K562 (cell line): ENCODE data around the gene TOM1. TPM values are rescaled to one million over a fixed set of nuclear protein-coding genes. Genes with fewer than 3 reads are reported as not detected.

Experiments
- ATAC-seq: fragments of 200-7000 bp; cut with Tn5 transposase; 3 replicates; pipeline ENCODE4 v1.9.1; 2020; ENCODE audit warnings: moderate library complexity
- BruUV-seq: library from RNA; stranded (reverse); fragments of 400-500 nt; replicated peaks from 2 replicates; lab custom pipeline; 2021; lab: Mats Ljungman, UMichigan
- CTCF ChIA-PET: fragments of 300-600 bp; formaldehyde crosslinking; extraction: SDS; loops from one replicate; lab custom pipeline; 2021; ENCODE audit warnings: low intra/inter-chr PET ratio; lab: Yijun Ruan, JAX
- POLR2A ChIA-PET: fragments of 300-600, 350-650 bp; sonication (Branson Sonifier 250); formaldehyde crosslinking; extraction: SDS; loops from one replicate; lab custom pipeline; 2021; ENCODE audit warnings: antibody characterized with exemption, inconsistent platforms; lab: Yijun Ruan, JAX
- DNase-seq, 4 experiments: peaks; one replicate each; pipeline versions ENCODE4 v3.0.0 to v3.0.0-alpha.2; 2011 to 2018; ENCODE audit warnings: low spot score in 3 of 4, mixed read lengths in 3 of 4; ENCODE audit errors: extremely low read depth in 1 of 4
- FAIRE-seq: peaks from 2 replicates; lab custom pipeline; 2011; peaks lifted over from hg19 to GRCh38; lab: Jason Lieb, UNC
- H2AFZ ChIP-seq: 2 replicates; pipeline ENCODE4 v1.6.0; 2011; ENCODE audit warnings: low read depth, low read length, control low read depth, inconsistent platforms
- H3K27ac ChIP-seq: fragments of 200-600 bp; 3 replicates; pipeline ENCODE4 v1.8.0; 2011; ENCODE audit warnings: low read depth, mild to moderate bottlenecking, control low read depth, inconsistent platforms, low read length, moderate library complexity, mixed read lengths; ENCODE audit errors: extremely low read depth
- H3K27me3 ChIP-seq, 2 experiments: fragments of 300-600 bp in 1 of 2; 2 replicates in 1 of 2; 3 replicates in 1 of 2; pipeline versions ENCODE4 v1.6.0 to v1.8.0; 2011; ENCODE audit warnings: inconsistent platforms in 2 of 2, low read length in 2 of 2, mild to moderate bottlenecking in 1 of 2, mixed read lengths in 1 of 2, moderate library complexity in 1 of 2; ENCODE audit not compliant: control insufficient read depth in 2 of 2, insufficient read depth in 2 of 2
- H3K36me3 ChIP-seq: fragments of 300-600 bp; 3 replicates; pipeline ENCODE4 v1.8.0; 2011; ENCODE audit warnings: mild to moderate bottlenecking, low read length, inconsistent platforms; ENCODE audit not compliant: control insufficient read depth, insufficient read depth
- H3K4me1 ChIP-seq, 2 experiments: fragments of 200-600 bp in 1 of 2; replicated peaks in 1 of 2; 2 replicates in 1 of 2; 3 replicates in 1 of 2; pipeline versions ENCODE4 v1.5.1 to v1.8.0; 2011; ENCODE audit warnings: inconsistent platforms in 2 of 2, low read length in 2 of 2, mild to moderate bottlenecking in 1 of 2, mixed read lengths in 1 of 2, moderate library complexity in 1 of 2; ENCODE audit not compliant: control insufficient read depth in 2 of 2, insufficient read depth in 2 of 2
- H3K4me2 ChIP-seq: 2 replicates; pipeline ENCODE4 v1.6.1; 2011; ENCODE audit warnings: low read length, control low read depth, inconsistent platforms, mixed read lengths; ENCODE audit not compliant: insufficient read depth
- H3K4me3 ChIP-seq: fragments of 200-600 bp; sonication (generic), shearing (Covaris generic); 2 replicates; pipeline ENCODE4 v1.5.1; 2016; ENCODE audit warnings: control low read depth, inconsistent platforms
- H3K79me2 ChIP-seq: fragments of 200-600 bp; 3 replicates; pipeline ENCODE4 v1.8.0; 2011; ENCODE audit warnings: low read length, inconsistent platforms; ENCODE audit not compliant: control insufficient read depth, insufficient read depth
- H3K9ac ChIP-seq, 2 experiments: 2 replicates each; pipeline versions ENCODE4 v1.6.0 to v1.6.1; 2011; ENCODE audit warnings: low read depth in 2 of 2, low read length in 2 of 2, control low read depth in 1 of 2, inconsistent platforms in 1 of 2, mild to moderate bottlenecking in 1 of 2, mixed read lengths in 1 of 2; ENCODE audit not compliant: insufficient read depth in 1 of 2
- H3K9me1 ChIP-seq: one replicate; pipeline ENCODE4 v1.6.0; 2011; ENCODE audit warnings: inconsistent platforms, mild to moderate bottlenecking, low read length, moderate library complexity; ENCODE audit not compliant: control insufficient read depth, insufficient read depth
- H3K9me3 ChIP-seq: replicated peaks from 2 replicates; pipeline ENCODE4 v1.5.1; 2011; ENCODE audit warnings: low read depth, low read length, inconsistent platforms; ENCODE audit not compliant: control insufficient read depth, insufficient read depth
- H4K20me1 ChIP-seq: replicated peaks from 2 replicates; pipeline ENCODE4 v1.6.1; 2011; ENCODE audit warnings: low read length, inconsistent platforms, mixed read lengths; ENCODE audit not compliant: control insufficient read depth, insufficient read depth
- CHD1 ChIP-seq: fragments of 200-600 bp; sonication (generic); IDR thresholded peaks from one replicate; pipeline ENCODE4 v1.6.1; 2012; ENCODE audit warnings: mild to moderate bottlenecking, moderate library complexity, low read length, inconsistent platforms
- EGR1 ChIP-seq: fragments of 450-650 bp; conservative IDR thresholded peaks from 2 replicates; pipeline ENCODE4 v1.6.1; 2017; ENCODE audit warnings: mild to moderate bottlenecking
- FOXP1 ChIP-seq: sonication (generic); formaldehyde crosslinking; IDR thresholded peaks from 2 replicates; pipeline ENCODE4 v1.8.0; 2022; ENCODE audit warnings: mild to moderate bottlenecking, missing genetic modification reagents
- GATA2 ChIP-seq: sonication (generic); formaldehyde crosslinking; IDR thresholded peaks from 2 replicates; pipeline ENCODE4 v1.4.0; 2020; ENCODE audit warnings: mild to moderate bottlenecking, missing genetic modification reagents
- NR3C1 ChIP-seq: sonication (generic); formaldehyde crosslinking; IDR thresholded peaks from 2 replicates; pipeline ENCODE4 v1.8.1; 2022; ENCODE audit warnings: missing genetic modification reagents
- PCBP1 ChIP-seq: fragments of 200-400 bp; formaldehyde crosslinking; IDR thresholded peaks from 2 replicates; pipeline ENCODE4 v1.6.1; 2018; ENCODE audit warnings: mild to moderate bottlenecking, low read depth, low read length; ENCODE audit not compliant: poor library complexity, severe bottlenecking
- POLR2G ChIP-seq: fragments of 200-400 bp; formaldehyde crosslinking; IDR thresholded peaks from 2 replicates; pipeline ENCODE4 v1.6.1; 2017; ENCODE audit warnings: low read depth, mild to moderate bottlenecking, antibody characterized with exemption, low read length, moderate library complexity
- SIX5 ChIP-seq, 2 experiments: IDR thresholded peaks; 2 replicates each; pipeline ENCODE4 v1.6.1; 2011; ENCODE audit warnings: low read length in 2 of 2, borderline replicate concordance in 1 of 2, low read depth in 1 of 2, mild to moderate bottlenecking in 1 of 2, moderate library complexity in 1 of 2; ENCODE audit not compliant: insufficient read depth in 1 of 2
- SMAD2 ChIP-seq: fragments of 150-350 bp; IDR thresholded peaks from 2 replicates; pipeline ENCODE4 v1.6.1; 2014; ENCODE audit warnings: low read depth, mild to moderate bottlenecking, low read length
- WGBS: fragments of 100-300 bp; shearing (Covaris generic); methylation state at CpG from one replicate; pipeline ENCODE4 v1.1.6; 2016; ENCODE audit warnings: low coverage, mixed read lengths; ENCODE audit not compliant: insufficient coverage; ENCODE audit errors: missing lambda C conversion rate; 5-methylcytosine and 5-hydroxymethylcytosine counted together
- in situ Hi-C: fragments of 300-500 bp; cut with MboI; formaldehyde crosslinking; loops from 4 replicates; pipeline ENCODE4 v1.15.0; 2018; ENCODE audit warnings: inconsistent platforms, mixed read lengths
- intact Hi-C: fragments of 100-400 bp; cut with micrococcal nuclease; formaldehyde crosslinking; loops from 2 replicates; pipeline ENCODE4 v1.14.2; 2022
- polyA plus RNA-seq, 8 experiments: library from polyadenylated mRNA; depleted of rRNA in 4 of 8; stranded (reverse) in 5 of 8; unstranded in 3 of 8; fragments of >200 nt; fragmentation: Nextera tagmentation in 2 of 8; fragmentation: Illumina TruSeq in 1 of 8; extraction: Ambion mirVana in 2 of 8; extraction: Trizol in 1 of 8; gene quantifications; 2 replicates each; pipeline versions ENCODE4 v1.2.1 to v1.2.3, GENCODE V29; 2011 to 2014; ENCODE audit warnings: inconsistent platforms in 1 of 8, missing spikeins in 1 of 8
- total RNA-seq, 7 experiments: library from RNA; depleted of rRNA in 6 of 7; stranded (reverse); fragments of >200 nt in 6 of 7; fragmentation: Illumina TruSeq in 2 of 7; extraction: Trizol in 2 of 7; gene quantifications; 2 replicates each; pipeline versions ENCODE4 v1.2.1 to v1.2.3, GENCODE V29; 2011 to 2021; ENCODE audit warnings: low replicate concordance in 1 of 7

TOM1 gene
- total and polyA plus RNA-seq, 9 of the 15 experiments (the other 6 are each of a cell fraction or from before 2014, with no cell fraction given) = 0.64 to 20.6 (median 12.0) TPM

- WGBS = no CpG with 5 or more reads among the region's 5 CpGs
- Histone ChIP-seq H3K27ac (no peak overlapping the region), H3K9me1 (no peaks in the 10 kb centered on the region), H3K9ac (no peak overlapping the region), H3K27me3 (no peaks in the 10 kb centered on the region), H3K36me3 (no peaks in the 10 kb centered on the region), H3K4me3 (no peak overlapping the region), H3K4me2 (no peak overlapping the region), H2AFZ (no peak overlapping the region), H3K79me2 (no peaks in the 10 kb centered on the region), H3K4me1 (peaks cover 5 to 23% of the 10 kb centered on the region in 2 experiments; a peak in 4 of 5 replicates), H4K20me1 (no peaks in the 10 kb centered on the region), H3K9me3 (no peaks in the 10 kb centered on the region)
- ATAC-seq (no peak), FAIRE-seq (no peak), DNase-seq (no peak)
- intact Hi-C loops (no loop called here), in situ Hi-C loops (no loop called here)
- ChIA-PET POLR2A (interaction anchor here (0.7 to 1.0 kb wide), 2 partner anchors 11 to 68 kb away, joined by 3 read pairs; no protein-coding TSS in a partner anchor), CTCF (no interaction called here)
- TF ChIP-seq POLR2G (peak; percentile 46; the same call in 1 of the 2 replicates), EGR1 (no peak), FOXP1 (CRISPR knock-in tag) (no peak), CHD1 (no peak), NR3C1 (CRISPR knock-in tag) (no peak), PCBP1 (no peak), SIX5 (IDR thresholded peaks at IDR 0.05; ENCODE audit: borderline replicate concordance in 1 of 2, insufficient read depth in 1 of 2, low read depth in 1 of 2, low read length in 2 of 2) (no peak), GATA2 (no peak), SMAD2 (no peak)
- no TSS peak for BruUV-seq
These were observed 49.0 kb downstream of the TOM1 start for GRCh38 chr22:35348703-35349102.
